ENCODE measurements around the gene ROBO1. TPM values are rescaled to one million over a fixed set of nuclear protein-coding genes. Genes with fewer than 3 reads are reported as not detected.
A peak's percentile ranks its signal among the peaks of the same experiment; 100 is the strongest.

ROBO1 gene
- total RNA-seq, 1 experiment from 2014 or later, result 35.5 TPM

GRCh38 chr3:79766496-79767193, 1.2 kb downstream of the ROBO1 start:
- Histone ChIP-seq H3K9me3 (ENCODE audit: low read length) (no peaks in the 10 kb centered on the region), H3K27me3 (ENCODE audit: low read length) (peaks cover 19% of the 10 kb centered on the region; the same call in 1 of the 2 replicates), H4K20me1 (ENCODE audit: low read length) (no peaks in the 10 kb centered on the region), H3K27ac (ENCODE audit: low read length) (no peak overlapping the region), H2AFZ (ENCODE audit: low read length) (peak overlapping the region; percentile 83), H3K4me2 (ENCODE audit: low read length) (peak overlapping the region; percentile 85), H3K4me3 (ENCODE audit: low read length) (peak overlapping the region; percentile 69), H3K79me2 (ENCODE audit: low read length) (no peaks in the 10 kb centered on the region), H3K4me1 (ENCODE audit: insufficient read depth, low read length) (no peaks in the 10 kb centered on the region; the same call in 1 of the 2 replicates), H3K36me3 (ENCODE audit: low read depth, low read length) (no peaks in the 10 kb centered on the region), H3K9ac (ENCODE audit: low read length) (no peak overlapping the region), H3K9me2 (replicated peaks; ENCODE audit: low read length) (no peaks in the 10 kb centered on the region), H3F3A (ENCODE audit: low read length, unreplicated experiment) (no peaks in the 10 kb centered on the region)
- no TSS peak for BruUV-seq (replicated peaks)
- ATAC-seq, result no peak
- intact Hi-C loops (cut with micrococcal nuclease), result no loop called here
- no peak for DNase-seq
- TF ChIP-seq EZH2phosphoT487 (IDR thresholded peaks at IDR 0.05; ENCODE audit: borderline replicate concordance, low read length) (no peak), EZH2 (IDR thresholded peaks at IDR 0.05; ENCODE audit: low read length, unreplicated experiment) (no peak)
- TF ChIP-seq, protein P1, sequence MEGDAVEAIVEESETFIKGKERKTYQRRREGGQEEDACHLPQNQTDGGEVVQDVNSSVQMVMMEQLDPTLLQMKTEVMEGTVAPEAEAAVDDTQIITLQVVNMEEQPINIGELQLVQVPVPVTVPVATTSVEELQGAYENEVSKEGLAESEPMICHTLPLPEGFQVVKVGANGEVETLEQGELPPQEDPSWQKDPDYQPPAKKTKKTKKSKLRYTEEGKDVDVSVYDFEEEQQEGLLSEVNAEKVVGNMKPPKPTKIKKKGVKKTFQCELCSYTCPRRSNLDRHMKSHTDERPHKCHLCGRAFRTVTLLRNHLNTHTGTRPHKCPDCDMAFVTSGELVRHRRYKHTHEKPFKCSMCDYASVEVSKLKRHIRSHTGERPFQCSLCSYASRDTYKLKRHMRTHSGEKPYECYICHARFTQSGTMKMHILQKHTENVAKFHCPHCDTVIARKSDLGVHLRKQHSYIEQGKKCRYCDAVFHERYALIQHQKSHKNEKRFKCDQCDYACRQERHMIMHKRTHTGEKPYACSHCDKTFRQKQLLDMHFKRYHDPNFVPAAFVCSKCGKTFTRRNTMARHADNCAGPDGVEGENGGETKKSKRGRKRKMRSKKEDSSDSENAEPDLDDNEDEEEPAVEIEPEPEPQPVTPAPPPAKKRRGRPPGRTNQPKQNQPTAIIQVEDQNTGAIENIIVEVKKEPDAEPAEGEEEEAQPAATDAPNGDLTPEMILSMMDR (conservative IDR thresholded peaks at IDR 0.05; ENCODE audit: low read depth, low read length), result no peak
- CTCF ChIA-PET, result no interaction called here
- POLR2A ChIA-PET (ENCODE audit: unreplicated experiment), result no interaction called here

DNA sequence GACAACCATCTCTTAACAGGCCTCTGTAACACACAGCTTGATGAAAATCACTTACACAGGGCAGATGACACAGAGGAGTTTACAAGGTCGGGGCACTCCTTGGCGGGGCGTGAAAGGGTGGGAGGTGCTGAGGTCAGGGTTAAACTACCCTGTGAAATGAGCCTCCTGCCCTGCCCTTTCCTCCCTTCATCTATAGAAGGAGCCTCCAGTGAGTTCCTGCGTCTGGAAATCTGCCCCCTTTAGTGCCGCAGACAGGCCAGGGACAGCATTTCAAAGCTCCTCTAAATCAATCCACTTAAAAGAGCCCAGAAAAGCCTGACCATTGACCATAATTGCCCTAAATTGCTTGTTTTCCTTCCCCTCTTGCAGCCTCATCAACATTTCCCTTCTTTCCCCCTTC, 1.9 kb downstream of the ROBO1 start:
- Histone ChIP-seq H3K79me2 (ENCODE audit: low read length) (no peaks in the 10 kb centered on the region), H3K4me1 (ENCODE audit: insufficient read depth, low read length) (no peaks in the 10 kb centered on the region; the same call in 1 of the 2 replicates), H3K27me3 (ENCODE audit: low read length) (peaks cover 19% of the 10 kb centered on the region; the same call in 1 of the 2 replicates), H3F3A (ENCODE audit: low read length, unreplicated experiment) (no peaks in the 10 kb centered on the region), H3K27ac (ENCODE audit: low read length) (no peak overlapping the region), H3K9ac (ENCODE audit: low read length) (no peak overlapping the region), H2AFZ (ENCODE audit: low read length) (no peak overlapping the region), H3K36me3 (ENCODE audit: low read depth, low read length) (no peaks in the 10 kb centered on the region), H3K4me2 (ENCODE audit: low read length) (no peak overlapping the region), H3K9me3 (ENCODE audit: low read length) (no peaks in the 10 kb centered on the region), H3K9me2 (replicated peaks; ENCODE audit: low read length) (no peaks in the 10 kb centered on the region), H3K4me3 (ENCODE audit: low read length) (no peak overlapping the region), H4K20me1 (ENCODE audit: low read length) (no peaks in the 10 kb centered on the region)
- DNase-seq (no peak), ATAC-seq (no peak)
- CTCF ChIA-PET, result no interaction called here
- POLR2A ChIA-PET (ENCODE audit: unreplicated experiment), result no interaction called here
- intact Hi-C loops (cut with micrococcal nuclease), result no loop called here
- BruUV-seq (replicated peaks), result no TSS peak
- TF ChIP-seq, protein P1 (conservative IDR thresholded peaks at IDR 0.05; ENCODE audit: low read depth, low read length), result no peak
- no peak for TF ChIP-seq EZH2 (IDR thresholded peaks at IDR 0.05; ENCODE audit: low read length, unreplicated experiment)
- no peak for TF ChIP-seq EZH2phosphoT487 (IDR thresholded peaks at IDR 0.05; ENCODE audit: borderline replicate concordance, low read length)

GRCh38 chr3:79761441-79761840, 6.4 kb downstream of the ROBO1 start:
- POLR2A ChIA-PET (ENCODE audit: unreplicated experiment), result no interaction called here

More at GRCh38 chr3:79761441-79761840, 6.4 kb downstream of the ROBO1 start:
- Histone ChIP-seq H3K27me3 (ENCODE audit: low read length) (no peaks in the 10 kb centered on the region), H3K27ac (ENCODE audit: low read length) (no peak overlapping the region), H3K36me3 (ENCODE audit: low read depth, low read length) (no peaks in the 10 kb centered on the region), H3K4me3 (ENCODE audit: low read length) (no peak overlapping the region), H2AFZ (ENCODE audit: low read length) (no peak overlapping the region), H3K9me2 (replicated peaks; ENCODE audit: low read length) (no peaks in the 10 kb centered on the region), H3K4me2 (ENCODE audit: low read length) (no peak overlapping the region), H3K9me3 (ENCODE audit: low read length) (no peaks in the 10 kb centered on the region), H4K20me1 (ENCODE audit: low read length) (no peaks in the 10 kb centered on the region), H3K9ac (ENCODE audit: low read length) (no peak overlapping the region), H3K4me1 (ENCODE audit: insufficient read depth, low read length) (no peaks in the 10 kb centered on the region), H3K79me2 (ENCODE audit: low read length) (no peaks in the 10 kb centered on the region), H3F3A (ENCODE audit: low read length, unreplicated experiment) (no peaks in the 10 kb centered on the region)
- ATAC-seq, result no peak
- no peak for DNase-seq
- intact Hi-C loops (cut with micrococcal nuclease), result no loop called here
- CTCF ChIA-PET, result no interaction called here
- TF ChIP-seq, protein P1 (conservative IDR thresholded peaks at IDR 0.05; ENCODE audit: low read depth, low read length), result no peak
- TF ChIP-seq EZH2 (IDR thresholded peaks at IDR 0.05; ENCODE audit: low read length, unreplicated experiment) (no peak), EZH2phosphoT487 (IDR thresholded peaks at IDR 0.05; ENCODE audit: borderline replicate concordance, low read length) (no peak)
- no TSS peak for BruUV-seq (replicated peaks)

All from PC-3 (cell line).